ENCODE measurements around the gene NOS2. TPM values are rescaled to one million over a fixed set of nuclear protein-coding genes. Genes with fewer than 3 reads are reported as not detected.
"Not testable (repeated sequence)": the region's sequence is repeated elsewhere in the genome, so short reads cannot be mapped to it uniquely, and the experiment has no call there.

NOS2 gene
- total RNA-seq, 1 donor = not detected

GRCh38 chr17:27824176-27824715, 23.9 kb upstream of the NOS2 start:
- no peak for TF ChIP-seq CTCF (IDR thresholded peaks at IDR 0.05; ENCODE audit: insufficient read depth, low read length)
- no peak overlapping the region for H3K4me3 ChIP-seq (ENCODE audit: low read depth, low read length)
- no peak for DNase-seq (ENCODE audit: low read depth)

- DNase-seq (ENCODE audit: low read depth); H3K4me3 ChIP-seq (ENCODE audit: low read depth, low read length): not testable (repeated sequence)
These were observed 21.8 kb upstream of the NOS2 start for GRCh38 chr17:27822108-27822507.

GRCh38 chr17:27821318-27821717, 21.0 kb upstream of the NOS2 start:
- no peak for TF ChIP-seq CTCF (IDR thresholded peaks at IDR 0.05; ENCODE audit: insufficient read depth, low read length)
- no peak for DNase-seq (ENCODE audit: low read depth)

GRCh38 chr17:27819145-27819544, 18.8 kb upstream of the NOS2 start:
- TF ChIP-seq CTCF (IDR thresholded peaks at IDR 0.05; ENCODE audit: insufficient read depth, low read length) = no peak
- H3K4me3 ChIP-seq (ENCODE audit: low read depth, low read length) = no peak overlapping the region
- DNase-seq (ENCODE audit: low read depth) = no peak

More at GRCh38 chr17:27821318-27821717, 21.0 kb upstream of the NOS2 start:
- H3K4me3 ChIP-seq (ENCODE audit: low read depth, low read length) = no peak overlapping the region

- no peak for TF ChIP-seq CTCF (IDR thresholded peaks at IDR 0.05; ENCODE audit: insufficient read depth, low read length)
- H3K4me3 ChIP-seq (ENCODE audit: low read depth, low read length) = no peak overlapping the region
- peak; percentile 22 for DNase-seq (ENCODE audit: low read depth)
These were observed 18.2 kb upstream of the NOS2 start for GRCh38 chr17:27818401-27819105.

- H3K4me3 ChIP-seq (ENCODE audit: low read depth, low read length) = no peak overlapping the region
- no peak for TF ChIP-seq CTCF (IDR thresholded peaks at IDR 0.05; ENCODE audit: insufficient read depth, low read length)
- peak; percentile 22 for DNase-seq (ENCODE audit: low read depth)
These were observed 17.4 kb upstream of the NOS2 start for GRCh38 chr17:27817731-27818130.

GRCh38 chr17:27816946-27817345, 16.6 kb upstream of the NOS2 start:
- no peak for TF ChIP-seq CTCF (IDR thresholded peaks at IDR 0.05; ENCODE audit: insufficient read depth, low read length)
- no peak overlapping the region for H3K4me3 ChIP-seq (ENCODE audit: low read depth, low read length)
- DNase-seq (ENCODE audit: low read depth) = no peak

Measured in fibroblast of the aortic adventitia (primary cell).